Hepatocyte (in vitro differentiated cells): Measurements from ENCODE around the gene CACNA1C. TPM values are rescaled to one million over a fixed set of nuclear protein-coding genes. Genes with fewer than 3 reads are reported as not detected.

Source experiments
- DNase-seq: peaks from one replicate; pipeline ENCODE4 v3.0.0-alpha.2; 2016; ENCODE audit warnings: low spot score
- H2AFZ ChIP-seq: fragments of 200-600 bp; sonication (generic); 2 replicates; pipeline ENCODE4 v1.6.0; 2016; ENCODE audit warnings: antibody characterized with exemption, mild to moderate bottlenecking
- H3K27ac ChIP-seq: fragments of 200-600 bp; sonication (generic); 2 replicates; pipeline ENCODE4 v1.5.1; 2016; ENCODE audit warnings: mild to moderate bottlenecking
- H3K27me3 ChIP-seq: fragments of 200-600 bp; sonication (generic); 2 replicates; pipeline ENCODE4 v1.6.1; 2016
- H3K36me3 ChIP-seq: fragments of 200-600 bp; sonication (generic); replicated peaks from 2 replicates; pipeline ENCODE4 v1.5.1; 2016; ENCODE audit warnings: low read depth; ENCODE audit not compliant: insufficient read depth
- H3K4me1 ChIP-seq: fragments of 200-600 bp; sonication (generic); 2 replicates; pipeline ENCODE4 v1.5.1; 2016; ENCODE audit warnings: mild to moderate bottlenecking, moderate library complexity; ENCODE audit not compliant: insufficient read depth
- H3K4me2 ChIP-seq: fragments of 200-600 bp; sonication (generic); 2 replicates; pipeline ENCODE4 v1.6.0; 2016
- H3K4me3 ChIP-seq: fragments of 200-600 bp; sonication (generic); 2 replicates; pipeline ENCODE4 v1.5.1; 2016; ENCODE audit warnings: mild to moderate bottlenecking
- H3K79me2 ChIP-seq: fragments of 200-600 bp; sonication (generic); 2 replicates; pipeline ENCODE4 v1.6.0; 2017; ENCODE audit warnings: mild to moderate bottlenecking
- H3K9me2 ChIP-seq: fragments of 200-600 bp; sonication (generic); replicated peaks from 2 replicates; pipeline ENCODE4 v1.6.0; 2017; ENCODE audit warnings: mild to moderate bottlenecking; ENCODE audit not compliant: insufficient read depth
- H3K9me3 ChIP-seq: fragments of 200-600 bp; sonication (generic); 2 replicates; pipeline ENCODE4 v1.5.1; 2016; ENCODE audit warnings: low read depth, mild to moderate bottlenecking
- H4K20me1 ChIP-seq: fragments of 200-600 bp; sonication (generic); 2 replicates; pipeline ENCODE4 v1.6.0; 2016; ENCODE audit warnings: mild to moderate bottlenecking; ENCODE audit not compliant: insufficient read depth, poor library complexity, severe bottlenecking
- EZH2 ChIP-seq: fragments of 200-600 bp; sonication (generic); IDR thresholded peaks from 2 replicates; pipeline ENCODE4 v1.6.1; 2016; ENCODE audit warnings: antibody characterized with exemption, mild to moderate bottlenecking, borderline replicate concordance
- EZH2phosphoT487 ChIP-seq: fragments of 200-600 bp; sonication (generic); IDR thresholded peaks from one replicate; pipeline ENCODE4 v1.6.1; 2018; ENCODE audit warnings: antibody characterized with exemption, mild to moderate bottlenecking, low read depth, moderate library complexity; ENCODE audit not compliant: unreplicated experiment, severe bottlenecking
- WGBS: methylation state at CpG from one replicate; pipeline ENCODE4 v1.1.6; 2016; ENCODE audit warnings: low lambda C conversion rate; ENCODE audit errors: missing lambda C conversion rate; 5-methylcytosine and 5-hydroxymethylcytosine counted together
- polyA plus RNA-seq: library from polyadenylated mRNA; unstranded; fragments of >200 nt; fragmentation: Nextera tagmentation; extraction: Ambion mirVana; gene quantifications from 2 replicates; pipeline ENCODE4 v1.2.1, GENCODE V29; 2016
- total RNA-seq: library from RNA; depleted of rRNA; stranded (reverse); fragments of >200 nt; gene quantifications from 2 replicates; pipeline ENCODE4 v1.2.3, GENCODE V29; 2014
- TF ChIP-seq, protein P1 (sequence below): fragments of 200-600 bp; sonication (generic); IDR thresholded peaks from 2 replicates; pipeline ENCODE4 v1.5.1; 2016; ENCODE audit warnings: antibody characterized with exemption, mild to moderate bottlenecking; ENCODE audit not compliant: poor library complexity

The CACNA1C gene
- total and polyA plus RNA-seq, 2 experiments from 2014 or later = 3.2 to 4.0 TPM

DNA sequence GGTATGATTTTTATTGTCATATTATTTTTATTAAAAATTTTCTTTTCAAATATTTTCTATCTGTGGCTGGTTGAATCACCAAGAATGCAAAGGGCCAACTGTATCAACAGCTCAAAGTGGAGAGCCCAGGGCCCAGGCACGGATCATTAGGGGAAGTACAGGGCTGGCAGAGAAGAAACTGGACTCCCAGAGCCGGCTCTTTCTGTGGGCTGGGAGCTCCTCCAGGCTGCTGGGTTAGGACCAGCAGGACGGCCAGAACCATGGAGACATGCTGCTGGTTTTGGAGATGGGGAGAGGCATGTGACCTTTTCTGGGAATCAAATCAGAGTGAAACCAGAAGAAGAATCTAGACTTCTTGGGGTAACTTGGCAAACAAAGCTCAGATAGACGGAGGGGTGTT is 220.5 kb downstream of the CACNA1C start:
- no peaks in the 10 kb centered on the region for H3K9me2 ChIP-seq
- no peak for DNase-seq
- H2AFZ ChIP-seq = no peak overlapping the region
- H4K20me1 ChIP-seq = no peaks in the 10 kb centered on the region
- H3K4me1 ChIP-seq = peaks cover 7% of the 10 kb centered on the region
- no peak overlapping the region for H3K4me2 ChIP-seq
- H3K36me3 ChIP-seq = no peaks in the 10 kb centered on the region
- no peaks in the 10 kb centered on the region for H3K9me3 ChIP-seq
- no peak overlapping the region for H3K4me3 ChIP-seq
- 86% methylated on average over 4 of the region's 4 CpGs for WGBS
- no peaks in the 10 kb centered on the region for H3K27me3 ChIP-seq
- TF ChIP-seq EZH2 (no peak), EZH2phosphoT487 (no peak)
- TF ChIP-seq, protein P1, sequence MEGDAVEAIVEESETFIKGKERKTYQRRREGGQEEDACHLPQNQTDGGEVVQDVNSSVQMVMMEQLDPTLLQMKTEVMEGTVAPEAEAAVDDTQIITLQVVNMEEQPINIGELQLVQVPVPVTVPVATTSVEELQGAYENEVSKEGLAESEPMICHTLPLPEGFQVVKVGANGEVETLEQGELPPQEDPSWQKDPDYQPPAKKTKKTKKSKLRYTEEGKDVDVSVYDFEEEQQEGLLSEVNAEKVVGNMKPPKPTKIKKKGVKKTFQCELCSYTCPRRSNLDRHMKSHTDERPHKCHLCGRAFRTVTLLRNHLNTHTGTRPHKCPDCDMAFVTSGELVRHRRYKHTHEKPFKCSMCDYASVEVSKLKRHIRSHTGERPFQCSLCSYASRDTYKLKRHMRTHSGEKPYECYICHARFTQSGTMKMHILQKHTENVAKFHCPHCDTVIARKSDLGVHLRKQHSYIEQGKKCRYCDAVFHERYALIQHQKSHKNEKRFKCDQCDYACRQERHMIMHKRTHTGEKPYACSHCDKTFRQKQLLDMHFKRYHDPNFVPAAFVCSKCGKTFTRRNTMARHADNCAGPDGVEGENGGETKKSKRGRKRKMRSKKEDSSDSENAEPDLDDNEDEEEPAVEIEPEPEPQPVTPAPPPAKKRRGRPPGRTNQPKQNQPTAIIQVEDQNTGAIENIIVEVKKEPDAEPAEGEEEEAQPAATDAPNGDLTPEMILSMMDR = no peak
- no peak overlapping the region for H3K27ac ChIP-seq
- no peaks in the 10 kb centered on the region for H3K79me2 ChIP-seq

DNA sequence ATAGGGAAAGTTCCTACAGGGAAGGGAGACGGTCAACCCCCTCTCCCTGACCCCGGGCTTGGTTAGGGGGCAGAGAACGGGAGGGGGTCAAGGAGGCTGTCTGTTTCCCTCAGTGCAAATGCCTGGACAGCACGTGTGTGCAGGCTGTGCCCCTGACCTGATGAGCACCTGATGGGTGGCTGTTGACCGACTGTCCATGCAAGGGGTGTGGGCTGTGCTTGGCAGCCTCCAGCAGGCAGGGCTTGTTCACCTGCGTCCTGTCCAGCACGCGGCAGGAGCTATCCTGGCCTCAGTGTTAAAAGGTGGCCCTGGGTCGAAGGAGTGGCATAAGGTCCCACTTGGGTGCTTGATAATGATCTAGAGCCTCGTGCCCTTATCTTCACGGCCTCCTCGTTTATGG is 221.0 kb downstream of the CACNA1C start:
- no peaks in the 10 kb centered on the region for H4K20me1 ChIP-seq
- WGBS = 86% methylated on average over 12 of the region's 12 CpGs

DNA sequence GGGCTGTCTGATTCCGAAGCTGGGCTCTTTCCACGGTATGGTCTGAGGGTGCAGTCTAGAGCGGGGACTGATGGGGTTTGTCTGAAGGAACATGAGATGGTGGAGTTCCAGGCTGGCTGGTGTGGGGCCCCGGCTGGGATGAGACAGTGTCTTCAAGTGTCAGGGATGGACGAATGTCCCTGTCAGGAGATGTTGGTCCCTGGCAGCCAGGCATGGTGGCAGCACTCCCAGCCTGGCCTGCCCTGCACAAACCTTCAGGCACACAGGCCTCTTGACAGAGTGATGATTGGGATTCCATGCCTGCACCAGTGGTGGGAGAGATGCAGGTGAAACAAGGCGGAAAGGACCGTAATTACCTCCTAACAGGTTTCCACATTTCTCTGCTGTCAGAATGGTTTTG is 221.9 kb downstream of the CACNA1C start:
- Histone ChIP-seq H3K27me3 (no peaks in the 10 kb centered on the region), H3K4me1 (no peaks in the 10 kb centered on the region), H4K20me1 (no peaks in the 10 kb centered on the region), H3K9me2 (no peaks in the 10 kb centered on the region), H3K4me2 (no peak overlapping the region), H2AFZ (no peak overlapping the region), H3K36me3 (no peaks in the 10 kb centered on the region), H3K9me3 (no peaks in the 10 kb centered on the region), H3K79me2 (no peaks in the 10 kb centered on the region), H3K4me3 (no peak overlapping the region), H3K27ac (no peak overlapping the region)
- TF ChIP-seq, protein P1 = no peak
- TF ChIP-seq EZH2 (no peak), EZH2phosphoT487 (no peak)
- DNase-seq = no peak
- 93% methylated on average over 7 of the region's 7 CpGs for WGBS

More for the DNA sequence above, 221.0 kb downstream of the CACNA1C start:
- no peak for DNase-seq
- Histone ChIP-seq H2AFZ (no peak overlapping the region), H3K36me3 (no peaks in the 10 kb centered on the region), H3K4me3 (no peak overlapping the region), H3K27me3 (no peaks in the 10 kb centered on the region), H3K9me2 (no peaks in the 10 kb centered on the region), H3K4me1 (peaks cover 2% of the 10 kb centered on the region), H3K9me3 (no peaks in the 10 kb centered on the region), H3K4me2 (no peak overlapping the region), H3K27ac (no peak overlapping the region), H3K79me2 (no peaks in the 10 kb centered on the region)
- no peak for TF ChIP-seq EZH2phosphoT487
- TF ChIP-seq, protein P1 = no peak
- TF ChIP-seq EZH2 = no peak
